Measurements from ENCODE around the gene KCTD16.
A peak's percentile ranks its signal among the peaks of the same experiment; 100 is the strongest.

The KCTD16 gene

GRCh38 chr5:144166696-144167095 lies 4.0 kb upstream of the KCTD16 start:
- DNase-seq (ENCODE audit: low read depth) = no peak

GRCh38 chr5:144167998-144168397 lies 2.7 kb upstream of the KCTD16 start:
- DNase-seq (ENCODE audit: low read depth) = no peak

DNA sequence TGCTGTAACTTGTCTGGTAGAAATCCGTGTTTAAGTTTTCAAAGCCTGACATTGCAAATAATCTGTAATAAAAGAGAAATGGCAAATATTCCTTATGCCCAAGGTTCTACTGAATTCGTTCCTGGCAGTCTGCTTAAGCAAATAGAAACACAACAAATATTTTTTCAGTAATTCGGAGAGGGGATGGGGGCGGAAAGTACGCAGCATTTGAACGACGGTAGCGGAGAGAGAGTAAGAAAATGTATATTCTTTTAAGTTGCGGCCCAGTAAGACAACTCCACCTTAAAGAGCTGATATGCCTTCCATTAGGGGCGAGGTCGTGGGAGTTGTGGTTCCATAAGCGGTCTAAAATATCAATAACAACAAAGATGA lies 783 bp upstream of the KCTD16 start:
- DNase-seq (ENCODE audit: low read depth) = no peak

DNA sequence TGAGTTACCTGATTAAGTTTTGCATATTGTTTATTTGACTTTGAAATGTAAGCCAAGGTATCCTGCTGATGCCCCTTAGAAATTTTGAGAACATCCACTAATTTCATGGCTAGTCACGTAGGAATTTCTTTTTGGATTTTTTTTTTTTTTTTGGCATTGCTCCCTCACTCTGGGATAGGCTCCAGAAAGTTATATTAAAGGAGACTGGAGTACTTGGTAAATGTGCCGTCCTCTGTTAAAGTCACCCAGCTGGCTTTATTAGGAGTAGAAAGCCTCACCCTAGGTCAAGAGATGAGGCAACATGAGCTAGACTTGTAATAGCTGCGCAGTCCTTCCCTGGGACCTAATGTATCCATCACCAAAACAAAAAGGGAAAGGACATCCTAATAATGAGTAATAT lies 3.1 kb downstream of the KCTD16 start:
- no peak for DNase-seq (ENCODE audit: low read depth)

GRCh38 chr5:144177548-144177947 lies 6.9 kb downstream of the KCTD16 start:
- DNase-seq (ENCODE audit: low read depth) = no peak

- no peak for DNase-seq (ENCODE audit: low read depth)
Observed at GRCh38 chr5:144179226-144179625, 8.6 kb downstream of the KCTD16 start.

DNA sequence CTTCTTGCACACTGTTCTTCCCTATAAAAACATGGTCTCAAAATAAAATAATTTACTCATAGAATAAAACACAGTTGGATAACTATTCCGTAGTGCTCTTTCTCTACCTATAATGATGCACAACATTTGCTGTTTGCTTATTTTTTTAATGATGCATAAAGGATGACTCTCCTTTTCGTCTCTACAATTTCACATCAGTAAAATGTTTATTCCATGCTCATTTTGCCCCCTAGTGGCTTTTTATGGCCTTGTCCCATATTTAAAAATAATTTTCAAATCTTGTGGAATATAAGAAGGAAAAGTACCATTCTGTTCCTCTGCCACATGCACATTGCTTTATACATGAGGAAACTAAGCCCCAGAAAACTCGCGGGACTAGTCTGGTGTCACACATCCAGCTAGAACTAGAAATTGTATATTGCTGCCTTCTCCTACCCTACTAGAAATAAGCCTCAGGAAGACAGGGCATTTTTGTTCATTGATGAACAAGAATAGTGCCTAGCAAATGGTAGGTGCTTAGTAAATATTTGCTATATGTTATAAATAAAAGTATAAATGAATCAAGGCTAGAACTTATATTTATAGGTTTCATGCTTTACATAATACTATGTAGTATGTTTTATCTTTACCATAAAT lies 12.7 kb downstream of the KCTD16 start:
- DNase-seq (ENCODE audit: low read depth) = no peak

- peak; percentile 82 for DNase-seq (ENCODE audit: low read depth)
Observed at GRCh38 chr5:144187699-144188294, 17.1 kb downstream of the KCTD16 start.

- DNase-seq (ENCODE audit: low read depth) = peak; percentile 75
Observed at GRCh38 chr5:144189800-144190429, 19.2 kb downstream of the KCTD16 start.

DNA sequence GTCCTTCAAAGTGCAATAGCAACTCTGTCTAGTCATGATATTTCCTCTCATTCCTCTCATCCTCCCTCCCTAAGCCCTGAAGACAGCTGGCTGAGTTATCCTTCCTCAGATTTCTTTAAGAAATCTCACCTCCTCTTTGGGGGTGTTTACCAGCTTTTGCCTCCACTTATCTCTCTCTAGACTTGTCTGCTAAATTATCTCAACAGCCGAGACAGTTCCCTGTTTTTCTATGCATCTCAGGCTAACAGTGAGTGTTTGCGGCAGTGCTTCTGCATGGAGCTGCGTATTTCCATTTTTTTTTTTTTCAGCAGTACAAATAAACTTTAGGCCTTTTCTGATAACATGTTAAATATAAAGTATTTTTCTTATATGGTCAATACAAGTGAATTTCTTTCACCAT lies 20.9 kb downstream of the KCTD16 start:
- DNase-seq (ENCODE audit: low read depth) = no peak

DNA sequence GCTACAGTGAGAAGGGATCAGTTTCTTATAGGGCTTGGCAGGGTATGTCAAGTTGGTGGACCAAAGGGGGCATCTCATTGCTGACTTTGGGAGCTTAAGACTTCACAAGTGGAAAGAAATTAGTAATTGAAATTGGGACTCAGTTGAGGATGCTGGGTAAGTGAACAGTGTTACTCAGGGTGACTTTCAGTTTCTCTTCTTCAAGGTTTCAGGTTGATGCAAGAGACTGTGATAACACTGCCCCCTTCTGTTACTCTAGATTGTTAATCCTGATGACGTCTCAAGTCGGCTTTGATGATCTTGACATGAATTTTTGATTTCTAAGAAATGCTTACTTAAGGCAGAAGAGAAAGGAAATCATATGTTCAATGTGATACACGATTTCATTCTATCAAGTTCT lies 21.3 kb downstream of the KCTD16 start:
- peak; percentile 11 for DNase-seq (ENCODE audit: low read depth)

GRCh38 chr5:144192661-144193060 lies 22.0 kb downstream of the KCTD16 start:
- no peak for DNase-seq (ENCODE audit: low read depth)

DNA sequence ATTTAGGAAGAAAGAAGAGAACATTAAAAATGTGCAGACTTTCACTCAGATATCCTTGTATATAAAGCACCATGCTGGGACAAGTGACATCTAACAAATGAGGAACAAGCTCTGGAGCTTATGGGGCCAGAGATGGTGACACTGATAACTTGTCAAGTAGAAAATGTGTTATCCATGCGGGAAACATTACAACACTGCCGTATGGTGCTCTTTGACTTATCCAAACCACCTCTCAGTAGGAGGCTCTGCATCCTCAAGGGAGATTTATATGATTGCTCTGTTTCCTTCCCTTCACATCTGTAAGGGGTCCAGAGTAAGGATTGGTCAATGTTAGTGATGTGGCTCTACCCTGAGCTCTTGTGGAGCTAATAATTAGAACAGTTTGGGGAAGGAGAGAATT lies 23.5 kb downstream of the KCTD16 start:
- no peak for DNase-seq (ENCODE audit: low read depth)

DNA sequence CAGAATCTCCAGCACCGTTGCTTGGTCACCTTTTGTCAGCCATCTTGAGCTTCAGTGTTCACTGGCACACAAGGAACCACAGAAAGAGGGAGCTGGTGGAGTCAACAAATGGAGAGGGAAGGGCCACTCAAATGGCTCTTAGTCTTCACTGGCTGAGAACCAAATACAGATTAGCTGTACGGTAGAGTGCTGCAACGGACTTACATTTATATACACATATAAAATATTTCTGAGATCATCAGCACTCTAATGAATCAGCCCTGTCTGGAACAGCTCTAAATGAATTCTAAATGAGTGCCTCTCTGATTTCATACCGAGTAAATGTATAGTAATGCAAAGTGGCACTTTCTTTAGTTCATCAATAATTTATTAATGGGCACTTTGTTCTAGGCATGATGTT lies 24.8 kb downstream of the KCTD16 start:
- no peak for DNase-seq (ENCODE audit: low read depth)

GRCh38 chr5:144196612-144197011 lies 25.9 kb downstream of the KCTD16 start:
- DNase-seq (ENCODE audit: low read depth) = no peak

GRCh38 chr5:144198386-144198785 lies 27.7 kb downstream of the KCTD16 start:
- DNase-seq (ENCODE audit: low read depth) = no peak

DNA sequence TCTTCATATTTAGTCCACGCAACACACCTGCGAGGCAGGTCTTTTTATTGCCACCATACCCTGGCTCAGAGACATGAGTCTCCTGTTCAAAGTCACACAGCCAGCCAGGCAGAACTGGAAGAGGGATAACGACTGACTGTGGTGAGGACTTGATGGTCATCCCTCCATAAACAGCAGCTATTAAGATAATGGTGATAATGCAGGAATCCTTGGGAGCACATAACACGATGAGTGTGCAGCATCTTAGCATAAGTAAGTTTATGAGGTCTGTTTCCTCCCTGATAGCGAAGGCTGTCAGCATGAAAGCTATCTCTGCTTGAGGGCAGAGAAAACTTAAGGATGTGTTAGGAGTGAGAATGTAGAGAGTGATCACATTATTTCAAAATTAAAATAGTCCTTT lies 30.9 kb downstream of the KCTD16 start:
- no peak for DNase-seq (ENCODE audit: low read depth)

- no peak for DNase-seq (ENCODE audit: low read depth)
Observed at GRCh38 chr5:144202072-144202471, 31.4 kb downstream of the KCTD16 start.

- DNase-seq (ENCODE audit: low read depth) = no peak
Observed at GRCh38 chr5:144202726-144203125, 32.1 kb downstream of the KCTD16 start.

DNA sequence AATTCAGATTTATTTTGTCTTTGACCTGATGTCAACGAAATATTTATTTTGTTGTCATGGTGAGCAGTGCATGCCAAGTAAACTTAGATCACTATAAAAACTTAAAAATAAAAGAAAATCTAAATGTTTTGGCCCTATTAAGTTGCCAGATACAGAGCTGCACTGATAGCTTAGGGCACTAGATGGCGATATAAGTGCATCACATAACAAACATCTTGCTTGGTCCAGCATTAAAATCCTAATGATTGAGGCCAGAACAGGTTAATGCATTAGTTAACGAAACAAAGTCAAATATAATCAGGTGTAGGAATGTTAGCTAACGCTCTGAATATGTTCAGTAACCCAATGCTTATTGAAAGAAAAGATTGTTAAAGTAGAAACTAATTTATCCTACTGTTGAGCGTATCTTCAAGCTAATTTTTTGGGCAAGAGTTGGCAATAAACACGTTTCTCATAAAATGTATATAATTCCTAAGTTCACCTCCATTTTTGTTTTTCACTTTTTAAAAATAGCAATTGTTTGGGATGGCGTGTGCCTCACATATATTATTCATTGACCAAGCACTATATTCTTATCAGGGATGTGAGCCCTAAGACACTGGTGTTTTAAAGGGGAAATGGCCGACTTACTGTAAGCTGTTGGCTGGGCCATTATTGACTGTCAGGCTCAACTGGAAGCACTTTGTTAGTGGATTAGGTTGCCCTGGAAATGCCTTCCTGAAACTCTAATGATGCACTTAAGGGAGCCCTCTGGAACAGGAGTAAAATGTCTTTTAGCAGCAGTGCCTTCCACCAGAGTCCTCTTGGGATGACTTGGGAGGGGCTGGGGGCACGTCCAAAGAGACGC lies 33.3 kb downstream of the KCTD16 start:
- DNase-seq (ENCODE audit: low read depth) = peak; percentile 9

DNA sequence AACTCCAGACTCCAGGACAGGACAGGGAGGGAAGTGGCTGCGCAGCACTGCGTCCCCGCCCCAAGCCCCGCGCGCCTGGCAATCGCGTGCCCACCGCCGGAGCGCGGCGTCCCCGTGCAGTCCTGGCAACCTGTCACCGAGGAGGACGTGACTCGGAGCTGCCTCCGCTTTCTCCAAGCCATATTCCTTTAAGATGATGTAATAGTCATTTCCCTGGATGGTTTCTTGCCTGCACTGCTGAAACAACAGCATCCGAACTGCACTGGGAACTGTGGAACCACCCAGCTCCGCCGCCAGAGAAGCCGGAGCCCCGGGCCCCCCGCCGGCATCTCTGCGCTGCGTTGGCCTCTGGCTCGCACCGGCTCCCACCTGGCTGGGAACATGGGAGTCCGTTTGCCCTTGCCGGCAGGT lies 34.5 kb downstream of the KCTD16 start:
- DNase-seq (ENCODE audit: low read depth) = no peak

DNA sequence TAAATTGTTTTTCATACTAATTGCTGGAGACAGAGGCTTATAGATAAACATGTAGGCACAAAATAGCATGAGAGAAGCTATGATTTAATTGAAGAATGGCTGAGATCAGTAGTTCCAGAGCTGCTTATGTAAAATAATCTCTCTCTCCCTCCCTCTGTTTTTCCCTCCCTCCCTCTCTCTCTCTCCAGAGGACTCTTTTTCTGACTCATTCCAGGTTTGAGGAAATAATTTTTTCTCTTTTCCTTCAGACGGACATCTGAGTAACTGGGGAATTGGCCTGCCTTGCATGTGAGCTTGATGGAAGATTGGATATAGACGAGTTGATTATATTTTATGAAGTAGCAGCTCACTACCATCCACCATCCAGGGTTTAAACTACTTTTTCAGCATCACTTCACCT lies 35.5 kb downstream of the KCTD16 start:
- no peak for DNase-seq (ENCODE audit: low read depth)

Data from T follicular helper cell (primary cell).